ENCODE results near the gene DOCK10.

GRCh38 chr2:224908818-224909217 is 133.4 kb downstream of the DOCK10 start:
- TF ChIP-seq CTCF (IDR thresholded peaks at IDR 0.05), result no peak
- TF ChIP-seq ZNF281 (CRISPR knock-in tag; IDR thresholded peaks at IDR 0.05), result no peak
- no peak for TF ChIP-seq ZNF138 (CRISPR knock-in tag; conservative IDR thresholded peaks at IDR 0.05)
- TF ChIP-seq CREB1 (CRISPR knock-in tag; IDR thresholded peaks at IDR 0.05), result no peak
- no peak for TF ChIP-seq TEAD1 (CRISPR knock-in tag; IDR thresholded peaks at IDR 0.05)
- no peak for TF ChIP-seq ZNF121 (CRISPR knock-in tag; IDR thresholded peaks at IDR 0.05)
- no peak for TF ChIP-seq NR2C2 (CRISPR knock-in tag; IDR thresholded peaks at IDR 0.05)
- TF ChIP-seq TCF7 (CRISPR knock-in tag; IDR thresholded peaks at IDR 0.05; ENCODE audit: low read depth), result no peak
- TF ChIP-seq USF2 (CRISPR knock-in tag; IDR thresholded peaks at IDR 0.05), result no peak
